ACHN (cell line): ENCODE data around the gene SGTA.
"Not testable (repeated sequence)": the region's sequence is repeated elsewhere in the genome, so short reads cannot be mapped to it uniquely, and the experiment has no call there.

Experiments used
- DNase-seq: peaks from one replicate; pipeline ENCODE4 v3.0.0-alpha.2; 2015
- in situ Hi-C: cut with HindIII; loops from 2 replicates; pipeline ENCODE4 v1.10.0; 2017; ENCODE audit warnings: low sequenced_read_pairs, low pct_ligation_motif_present, low pct_unique_long_range_greater_than_20kb

SGTA gene

GRCh38 chr19:2720777-2721569, 62.1 kb downstream of the SGTA start, which contains the start of gene DIRAS1:
Gene DIRAS1 (minus strand): TSS chr19:2721372. CDS start chr19:2717806, 3,566 bp downstream.
- no peak for DNase-seq
- in situ Hi-C loops, result no loop called here

DNA sequence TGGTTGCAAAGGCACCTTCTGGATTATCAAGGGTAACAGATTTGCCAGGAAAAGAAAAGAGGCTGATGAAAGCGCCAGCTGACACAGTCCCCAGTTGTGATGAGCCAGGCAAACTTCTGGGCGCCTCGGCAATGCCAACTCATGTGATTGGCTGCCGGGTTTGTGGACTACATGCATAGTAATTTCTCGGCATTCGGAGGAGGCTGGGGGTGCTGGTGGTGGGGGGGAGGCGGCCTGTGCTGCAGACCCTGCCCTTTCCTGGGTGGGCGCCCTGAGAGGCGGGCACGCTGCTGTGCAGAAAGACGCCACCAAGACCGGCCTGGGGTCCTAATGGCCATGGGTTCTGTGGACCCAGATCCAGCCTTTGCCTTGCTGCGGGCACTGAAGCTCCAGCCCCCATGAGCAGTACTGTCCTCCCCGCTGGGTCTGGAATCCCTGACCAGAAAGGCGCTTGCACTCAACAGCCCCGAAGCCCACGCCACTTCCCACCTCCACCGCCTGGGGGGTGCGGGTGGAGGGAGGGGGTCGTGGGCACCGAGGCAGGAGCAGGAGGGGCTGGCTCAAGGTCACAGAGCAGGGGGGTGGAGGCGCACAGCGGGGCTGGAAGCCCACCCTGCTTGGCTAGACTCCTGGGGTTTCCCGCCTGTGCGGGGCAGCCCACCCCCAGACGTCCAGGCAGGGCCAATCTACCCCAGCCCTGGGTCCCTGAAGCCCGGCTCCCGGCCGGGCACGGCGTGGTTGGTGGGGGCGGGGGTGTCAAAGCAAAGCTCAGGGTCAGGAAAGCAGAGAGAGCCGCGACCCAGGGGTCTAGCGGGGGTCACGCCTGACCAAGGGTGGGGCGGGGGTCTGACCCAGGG, 62.9 kb downstream of the SGTA start:
- in situ Hi-C loops, result no loop called here
- DNase-seq, result no peak

DNA sequence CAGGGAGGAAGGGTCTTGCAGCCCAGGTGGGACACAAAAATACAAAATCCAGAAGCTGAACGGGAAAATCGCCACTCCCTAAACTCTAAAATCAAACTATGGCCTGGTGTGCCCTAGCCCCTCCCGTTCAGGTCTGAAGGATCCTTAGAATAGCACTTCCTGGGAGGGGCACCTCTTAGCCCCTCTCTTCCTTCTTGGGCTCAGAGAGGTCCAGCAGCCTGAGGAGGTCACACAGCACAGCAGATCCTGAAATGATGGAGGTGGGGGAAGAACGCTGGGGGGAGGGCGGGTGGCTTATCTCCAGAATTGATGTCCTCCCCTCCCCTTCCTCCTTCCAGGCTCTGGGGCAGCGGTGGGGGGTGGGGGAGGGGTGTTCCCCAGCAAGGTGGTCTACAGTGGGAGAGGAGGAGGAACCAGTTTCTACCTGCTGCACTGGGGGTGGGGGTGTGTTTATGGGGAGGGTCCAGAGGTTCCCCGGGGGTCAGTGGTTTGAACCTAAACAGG, 63.8 kb downstream of the SGTA start:
- in situ Hi-C loops, result no loop called here
- DNase-seq, result no peak

GRCh38 chr19:2717638-2718541, 65.2 kb downstream of the SGTA start:
- no peak for DNase-seq

DNA sequence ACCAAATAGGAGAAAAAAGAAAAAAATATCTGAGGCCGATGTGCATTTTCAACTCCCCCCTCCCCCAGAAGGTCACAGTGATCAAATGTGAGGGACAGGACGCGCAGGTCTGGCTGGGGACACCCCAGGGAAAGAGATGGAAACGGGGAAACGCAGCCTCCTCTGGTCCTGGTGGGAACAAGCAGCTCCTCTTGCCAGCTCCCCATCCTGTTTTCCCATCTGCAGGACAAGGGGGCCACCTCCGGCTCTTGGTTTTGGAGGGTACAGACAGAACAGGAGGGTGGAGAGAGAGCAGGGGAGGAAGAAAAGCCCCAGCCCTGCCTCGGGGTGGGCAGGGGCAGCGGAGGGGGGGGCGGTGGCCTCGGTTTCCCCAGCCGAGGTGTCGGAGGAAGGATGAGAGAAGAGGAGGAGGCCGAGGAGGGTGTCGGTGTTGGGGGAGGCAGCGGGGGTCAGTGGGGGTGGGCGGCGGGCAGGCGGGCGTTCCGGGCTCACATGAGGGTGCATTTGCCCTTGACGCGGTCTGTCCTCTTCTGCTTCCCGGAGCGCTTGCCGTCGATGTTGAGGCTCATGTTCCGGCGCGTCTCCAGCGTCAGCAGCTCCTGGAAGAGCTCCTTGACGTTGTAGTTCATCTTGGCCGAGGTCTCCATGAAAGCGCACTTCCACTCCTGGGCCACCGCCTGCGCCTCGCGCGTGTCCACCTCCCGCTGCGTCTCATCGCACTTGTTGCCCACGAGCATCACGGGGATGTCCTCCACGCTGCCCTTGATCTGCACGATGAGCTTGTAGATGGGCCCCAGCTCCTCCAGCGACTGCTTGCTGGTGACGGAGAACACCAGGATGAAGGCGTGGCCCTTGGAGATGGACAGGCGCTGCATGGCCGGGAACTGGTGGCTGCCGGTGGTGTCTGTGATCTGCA, 66.1 kb downstream of the SGTA start:
- no peak for DNase-seq
- in situ Hi-C loops, result no loop called here

More at GRCh38 chr19:2717638-2718541, 65.2 kb downstream of the SGTA start:
- in situ Hi-C loops, result no loop called here

GRCh38 chr19:2716275-2716650, 66.8 kb downstream of the SGTA start:
- DNase-seq, result no peak
- in situ Hi-C loops, result no loop called here

DNA sequence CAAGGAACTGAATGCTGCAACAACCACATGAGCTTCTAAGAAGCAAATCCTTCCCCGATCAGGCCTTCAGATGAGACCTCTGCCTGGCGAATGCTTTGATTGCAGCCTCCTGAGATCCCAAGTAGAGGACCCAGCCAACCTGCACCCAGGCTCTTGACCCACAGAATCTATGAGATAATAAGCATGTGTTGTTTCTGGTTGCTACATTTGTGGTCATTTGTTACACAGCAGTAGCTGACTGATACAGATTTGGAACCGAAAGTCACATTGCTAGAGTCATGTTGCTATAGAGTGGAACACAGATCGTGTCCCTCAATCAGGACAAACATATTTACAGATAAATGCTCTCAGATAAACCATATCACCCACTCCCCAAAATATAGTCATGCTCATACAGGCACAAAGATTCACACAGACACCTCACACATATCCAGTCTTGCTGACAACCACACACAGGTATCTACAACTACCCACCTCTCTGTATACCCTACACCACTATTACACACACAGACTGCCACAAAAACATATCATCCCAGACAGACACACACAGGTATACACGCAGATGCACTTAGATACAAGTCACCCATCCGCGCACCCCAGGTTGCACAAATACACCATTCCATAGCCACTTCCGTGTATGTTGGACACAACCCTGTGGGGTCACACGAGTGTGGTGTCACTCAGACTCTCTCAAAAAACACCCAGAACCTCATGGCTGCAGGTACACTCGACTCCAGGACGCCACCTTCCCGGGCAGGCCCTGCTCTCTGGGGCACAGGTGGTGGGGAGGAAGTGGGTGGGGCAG, 67.4 kb downstream of the SGTA start:
- no peak for DNase-seq
- in situ Hi-C loops, result no loop called here

- in situ Hi-C loops, result no loop called here
- no peak for DNase-seq
Measured at GRCh38 chr19:2714531-2715269, 68.4 kb downstream of the SGTA start.

- DNase-seq, in situ Hi-C loops: not testable (repeated sequence)
Measured at GRCh38 chr19:2714102-2714501, 69.0 kb downstream of the SGTA start.

DNA sequence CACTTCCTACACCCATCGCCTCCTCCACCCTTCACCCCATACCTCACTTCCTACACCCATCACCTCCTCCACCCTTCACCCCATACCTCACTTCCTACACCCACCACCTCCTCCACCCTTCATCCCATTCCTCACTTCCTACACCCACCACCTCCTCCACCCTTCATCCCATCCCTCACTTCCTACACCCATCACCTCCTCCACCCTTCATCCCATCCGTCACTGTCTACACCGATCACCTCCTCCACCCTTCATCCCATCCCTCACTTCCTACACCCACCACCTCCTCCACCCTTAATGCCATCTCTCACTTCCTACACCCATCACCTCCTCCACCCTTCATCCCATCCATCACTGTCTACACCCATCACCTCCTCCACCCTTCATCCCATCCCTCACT, 69.9 kb downstream of the SGTA start:
- in situ Hi-C loops, DNase-seq: not testable (repeated sequence)

GRCh38 chr19:2711875-2712205, 71.2 kb downstream of the SGTA start:
- DNase-seq, result no peak
- in situ Hi-C loops, result no loop called here

- in situ Hi-C loops, result no loop called here
- peak; percentile 15 for DNase-seq
Measured at GRCh38 chr19:2711172-2711874, 71.8 kb downstream of the SGTA start.

DNA sequence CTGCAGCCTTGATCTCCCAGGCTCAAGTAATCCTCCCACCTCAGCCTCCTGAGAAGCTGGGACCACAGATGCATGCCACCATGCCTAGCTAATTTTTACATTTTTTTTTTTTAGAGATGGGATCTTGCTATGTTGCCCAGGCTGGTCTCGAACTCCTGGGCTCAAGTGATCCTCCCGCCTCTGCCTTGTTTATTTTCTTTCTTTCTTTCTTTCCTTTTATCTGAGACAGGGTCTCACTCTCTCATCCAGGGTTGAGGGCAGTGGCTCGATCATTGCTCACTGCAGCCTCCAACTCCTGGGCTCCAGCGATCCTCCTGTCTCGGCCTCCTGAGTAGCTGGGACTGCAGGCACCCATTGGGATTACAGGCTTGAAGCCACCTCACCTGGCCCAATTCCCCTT, 76.8 kb downstream of the SGTA start:
- in situ Hi-C loops, result no loop called here
- DNase-seq, result no peak
